ENCODE results near the gene CHST9.

GRCh38 chr18:27120246-27120645 is 64.9 kb downstream of the CHST9 start:
- TF ChIP-seq CTCF (CRISPR knock-in tag; IDR thresholded peaks at IDR 0.05) = no peak
- no peak for TF ChIP-seq RAD21 (CRISPR knock-in tag; IDR thresholded peaks at IDR 0.05)
- TF ChIP-seq POLR2A (IDR thresholded peaks at IDR 0.05; ENCODE audit: insufficient read depth in 1 of 2, low read depth in 2 of 2, low read length in 2 of 2) = no peak
- no peak for TF ChIP-seq GATAD2A (CRISPR knock-in tag; IDR thresholded peaks at IDR 0.05)
- no peak for TF ChIP-seq ZBTB26 (CRISPR knock-in tag; IDR thresholded peaks at IDR 0.05; ENCODE audit: borderline replicate concordance)
- TF ChIP-seq EZH2 (conservative IDR thresholded peaks at IDR 0.05; ENCODE audit: low read depth, low read length) = no peak
